HepG2 (cell line): Measurements from ENCODE around the gene ANKRD39. TPM values are rescaled to one million over a fixed set of nuclear protein-coding genes. Genes with fewer than 3 reads are reported as not detected.

ENCODE experiments used
- ADNP ChIP-seq: sonication (generic); formaldehyde crosslinking; IDR thresholded peaks from 2 replicates; pipeline ENCODE4 v1.4.0; 2020; ENCODE audit warnings: missing genetic modification reagents
- AKAP8 ChIP-seq: sonication (generic); formaldehyde crosslinking; IDR thresholded peaks from 2 replicates; pipeline ENCODE4 v1.5.1; 2020; ENCODE audit warnings: mild to moderate bottlenecking, missing genetic modification reagents
- ATM ChIP-seq: fragments of 450-650 bp; IDR thresholded peaks from 2 replicates; pipeline ENCODE4 v1.7.1; 2017; ENCODE audit warnings: mild to moderate bottlenecking, borderline replicate concordance
- FOXA3 ChIP-seq: IDR thresholded peaks from 2 replicates; pipeline ENCODE4 v1.6.1; 2016; ENCODE audit warnings: missing genetic modification reagents, missing compliant biosample characterization
- GZF1 ChIP-seq: sonication (generic); formaldehyde crosslinking; IDR thresholded peaks from 2 replicates; pipeline ENCODE4 v1.5.1; 2020; ENCODE audit warnings: mild to moderate bottlenecking, missing genetic modification reagents
- HCFC1 ChIP-seq: fragments of 150-350 bp; IDR thresholded peaks from 2 replicates; pipeline ENCODE4 v1.6.1; 2014; ENCODE audit warnings: low read depth, low read length
- HOMEZ ChIP-seq: IDR thresholded peaks from 2 replicates; pipeline ENCODE4 v1.6.1; 2016; ENCODE audit warnings: low read depth
- MED13 ChIP-seq: sonication (generic); formaldehyde crosslinking; IDR thresholded peaks from 2 replicates; pipeline ENCODE4 v1.5.0; 2020; ENCODE audit warnings: missing genetic modification reagents
- NR1H2 ChIP-seq: sonication (generic); formaldehyde crosslinking; IDR thresholded peaks from 2 replicates; pipeline ENCODE4 v1.8.1; 2022; ENCODE audit warnings: low read depth, missing genetic modification reagents, borderline replicate concordance
- RFX1 ChIP-seq: fragments of 450-650 bp; IDR thresholded peaks from 2 replicates; pipeline ENCODE4 v1.6.1; 2017
- RNF219 ChIP-seq: sonication (generic); formaldehyde crosslinking; IDR thresholded peaks from 2 replicates; pipeline ENCODE4 v1.5.0; 2020; ENCODE audit warnings: mild to moderate bottlenecking, missing genetic modification reagents
- TERF1 ChIP-seq: sonication (generic); formaldehyde crosslinking; IDR thresholded peaks from 2 replicates; pipeline ENCODE4 v1.8.0; 2022; ENCODE audit warnings: mild to moderate bottlenecking, missing genetic modification reagents, moderate library complexity
- TIGD3 ChIP-seq: sonication (generic); formaldehyde crosslinking; IDR thresholded peaks from 2 replicates; pipeline ENCODE4 v1.5.1; 2020; ENCODE audit warnings: mild to moderate bottlenecking, missing genetic modification reagents, borderline replicate concordance
- XBP1 ChIP-seq: sonication (generic); formaldehyde crosslinking; IDR thresholded peaks from 2 replicates; pipeline ENCODE4 v1.5.0; 2020; ENCODE audit warnings: missing genetic modification reagents
- ZBTB3 ChIP-seq: sonication (generic); formaldehyde crosslinking; IDR thresholded peaks from 2 replicates; pipeline ENCODE4 v1.4.0; 2020; ENCODE audit warnings: low read depth, mild to moderate bottlenecking, moderate library complexity, missing genetic modification reagents, borderline replicate concordance
- ZFAT ChIP-seq: sonication (generic); formaldehyde crosslinking; conservative IDR thresholded peaks from 2 replicates; pipeline ENCODE4 v1.8.1; 2023; ENCODE audit warnings: missing genetic modification reagents, inconsistent platforms
- ZNF232 ChIP-seq: sonication (generic); formaldehyde crosslinking; IDR thresholded peaks from 2 replicates; pipeline ENCODE4 v1.4.0; 2020; ENCODE audit warnings: missing genetic modification reagents, borderline replicate concordance
- ZNF367 ChIP-seq: sonication (generic); formaldehyde crosslinking; IDR thresholded peaks from 2 replicates; pipeline ENCODE4 v1.4.0; 2020; ENCODE audit warnings: missing genetic modification reagents, borderline replicate concordance
- ZNF432 ChIP-seq: sonication (generic); formaldehyde crosslinking; IDR thresholded peaks from 2 replicates; pipeline ENCODE4 v1.5.0; 2020; ENCODE audit warnings: missing genetic modification reagents, mild to moderate bottlenecking, borderline replicate concordance
- ZNF607 ChIP-seq: sonication (generic); formaldehyde crosslinking; IDR thresholded peaks from 2 replicates; pipeline ENCODE4 v1.5.1; 2020; ENCODE audit warnings: missing genetic modification reagents, mild to moderate bottlenecking, borderline replicate concordance
- ZNF629 ChIP-seq: sonication (generic); formaldehyde crosslinking; conservative IDR thresholded peaks from 2 replicates; pipeline ENCODE4 v1.5.0; 2020; ENCODE audit warnings: missing genetic modification reagents
- ZNF652 ChIP-seq: IDR thresholded peaks from 2 replicates; pipeline ENCODE4 v1.6.1; 2016; ENCODE audit warnings: low read depth, borderline replicate concordance
- ZNF839 ChIP-seq: sonication (generic); formaldehyde crosslinking; IDR thresholded peaks from 2 replicates; pipeline ENCODE4 v1.4.0; 2020; ENCODE audit warnings: missing genetic modification reagents, mild to moderate bottlenecking, borderline replicate concordance
- ZNF841 ChIP-seq: sonication (generic); formaldehyde crosslinking; IDR thresholded peaks from 2 replicates; pipeline ENCODE4 v1.8.1; 2023; ENCODE audit warnings: missing genetic modification reagents, borderline replicate concordance
- ZSCAN25 ChIP-seq: sonication (generic); formaldehyde crosslinking; IDR thresholded peaks from 2 replicates; pipeline ENCODE4 v1.8.0; 2022; ENCODE audit warnings: mild to moderate bottlenecking, missing genetic modification reagents
- polyA plus RNA-seq, 8 experiments: library from polyadenylated mRNA; depleted of rRNA in 3 of 8; stranded (reverse) in 7 of 8; unstranded in 1 of 8; fragments of >200 nt; fragmentation: Illumina TruSeq in 4 of 8; extraction: Trizol in 4 of 8; gene quantifications; 2 replicates each; pipeline versions ENCODE4 v1.2.1 to v1.2.3, GENCODE V29; 2011 to 2016; ENCODE audit warnings: low read depth in 4 of 8, missing spikeins in 1 of 8, mixed read lengths in 1 of 8; ENCODE audit not compliant: insufficient read depth in 1 of 8
- total RNA-seq, 5 experiments: library from RNA; depleted of rRNA; stranded (reverse); fragments of >200 nt; fragmentation: Illumina TruSeq; extraction: Trizol; gene quantifications; 2 replicates each; pipeline ENCODE4 v1.2.3, GENCODE V29; 2016; ENCODE audit warnings: low read depth in 1 of 5

ANKRD39 gene
- total and polyA plus RNA-seq, 2 of the 13 experiments (the other 11 are each of a cell fraction or from before 2014, with no cell fraction given): 23.2 to 24.8 TPM

- peak; percentile 84; the same call in 1 of the 2 replicates for TF ChIP-seq NR1H2 (CRISPR knock-in tag)
- TF ChIP-seq ZBTB3 (CRISPR knock-in tag): peak; percentile 75
- TF ChIP-seq ZNF652 (CRISPR knock-in tag): no peak
- no peak for TF ChIP-seq ZNF841 (CRISPR knock-in tag)
- TF ChIP-seq ZNF432 (CRISPR knock-in tag): no peak
- TF ChIP-seq AKAP8 (CRISPR knock-in tag): peak; percentile 82
- TF ChIP-seq TERF1: peak; percentile 87; the same call in 1 of the 2 replicates
- TF ChIP-seq ZNF629 (CRISPR knock-in tag): no peak; the same call in 1 of the 2 replicates
- TF ChIP-seq ZNF839 (CRISPR knock-in tag): 0 out of 2 replicates have a peak, but pooled peaks have one; percentile 13
- no peak; the same call in 1 of the 2 replicates for TF ChIP-seq ZFAT
- peak; percentile 21; the same call in 1 of the 2 replicates for TF ChIP-seq XBP1 (CRISPR knock-in tag)
- no peak for TF ChIP-seq RFX1
- peak; percentile 87 for TF ChIP-seq ZSCAN25 (CRISPR knock-in tag)
- TF ChIP-seq ATM: no peak
- TF ChIP-seq ADNP (CRISPR knock-in tag): no peak
- 0 out of 2 replicates have a peak, but pooled peaks have one; percentile 24 for TF ChIP-seq ZNF232 (CRISPR knock-in tag)
- TF ChIP-seq HCFC1: no peak; the same call in 1 of the 2 replicates
- TF ChIP-seq ZNF367: 0 out of 2 replicates have a peak, but pooled peaks have one; percentile 60
- no peak for TF ChIP-seq RNF219 (CRISPR knock-in tag)
- TF ChIP-seq GZF1: no peak
- TF ChIP-seq FOXA3 (CRISPR knock-in tag): peak; percentile 43; the same call in 1 of the 2 replicates
- TF ChIP-seq TIGD3 (CRISPR knock-in tag): peak; percentile 89; the same call in 1 of the 2 replicates
- TF ChIP-seq MED13 (CRISPR knock-in tag): peak; percentile 59; the same call in 1 of the 2 replicates
- no peak; the same call in 1 of the 2 replicates for TF ChIP-seq HOMEZ (CRISPR knock-in tag)
- peak; percentile 98 for TF ChIP-seq ZNF607 (CRISPR knock-in tag)
Measured at GRCh38 chr2:96857667-96858372, at the start of gene ANKRD39 (continued).
